ENCODE data around the gene TTC12. TPM values are rescaled to one million over a fixed set of nuclear protein-coding genes. Genes with fewer than 3 reads are reported as not detected.

TTC12 gene, protein sequence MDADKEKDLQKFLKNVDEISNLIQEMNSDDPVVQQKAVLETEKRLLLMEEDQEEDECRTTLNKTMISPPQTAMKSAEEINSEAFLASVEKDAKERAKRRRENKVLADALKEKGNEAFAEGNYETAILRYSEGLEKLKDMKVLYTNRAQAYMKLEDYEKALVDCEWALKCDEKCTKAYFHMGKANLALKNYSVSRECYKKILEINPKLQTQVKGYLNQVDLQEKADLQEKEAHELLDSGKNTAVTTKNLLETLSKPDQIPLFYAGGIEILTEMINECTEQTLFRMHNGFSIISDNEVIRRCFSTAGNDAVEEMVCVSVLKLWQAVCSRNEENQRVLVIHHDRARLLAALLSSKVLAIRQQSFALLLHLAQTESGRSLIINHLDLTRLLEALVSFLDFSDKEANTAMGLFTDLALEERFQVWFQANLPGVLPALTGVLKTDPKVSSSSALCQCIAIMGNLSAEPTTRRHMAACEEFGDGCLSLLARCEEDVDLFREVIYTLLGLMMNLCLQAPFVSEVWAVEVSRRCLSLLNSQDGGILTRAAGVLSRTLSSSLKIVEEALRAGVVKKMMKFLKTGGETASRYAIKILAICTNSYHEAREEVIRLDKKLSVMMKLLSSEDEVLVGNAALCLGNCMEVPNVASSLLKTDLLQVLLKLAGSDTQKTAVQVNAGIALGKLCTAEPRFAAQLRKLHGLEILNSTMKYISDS
- polyA plus RNA-seq (ENCODE audit: insufficient read length in 3 of 3): 10 to 100 TPM; 36.9 to 53.5 (median 44.1) TPM

DNA sequence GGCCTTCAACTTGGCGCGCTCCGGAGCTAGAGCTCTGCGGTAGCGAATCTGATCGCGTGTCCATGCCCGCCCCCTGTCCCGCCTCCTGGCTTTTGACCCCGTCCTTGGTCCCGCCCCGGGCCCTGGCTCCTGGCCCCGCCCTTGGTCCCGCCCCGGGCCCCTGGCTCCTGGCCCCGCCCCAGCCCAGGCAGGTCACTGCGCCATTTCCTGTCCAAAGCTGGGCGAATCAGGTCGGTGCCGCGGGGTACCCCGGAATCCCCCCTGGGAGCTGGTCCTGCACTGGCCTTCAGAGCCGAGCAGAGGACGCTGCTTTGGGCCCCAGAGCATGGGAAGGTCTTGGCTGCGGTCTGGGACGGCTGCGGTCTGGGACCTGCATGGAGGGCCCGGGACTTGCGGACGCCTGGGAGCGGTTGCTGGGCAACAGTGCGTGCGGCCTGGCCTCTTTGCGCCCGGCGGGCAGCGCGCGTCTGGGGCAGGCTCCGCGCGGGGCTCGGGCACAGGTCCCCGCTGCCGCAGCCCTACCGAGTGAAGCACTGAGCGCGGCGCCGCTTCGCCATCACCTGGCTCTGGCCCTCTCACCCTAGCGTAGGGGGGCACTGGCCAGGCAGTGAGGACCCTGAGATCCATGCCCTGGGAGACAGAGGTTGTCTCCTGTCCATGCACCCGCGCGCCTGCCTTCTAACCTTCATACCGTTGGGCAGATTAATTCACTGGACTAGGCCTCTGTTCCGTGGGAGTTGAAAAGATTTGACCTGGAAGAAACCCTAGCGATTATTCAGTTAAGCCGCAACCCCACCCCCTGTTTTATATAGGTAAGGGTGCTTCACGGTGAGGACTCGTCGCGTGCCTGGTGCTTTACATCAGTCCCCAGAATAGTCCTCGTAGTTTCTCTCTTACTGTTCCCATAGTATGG lies at the start of gene TTC12:
Gene TTC12, plus strand, starts transcription at position 195 of the 913 bp plus-strand sequence. CDS start 1,675 bp downstream, outside the sequence.
- DNase-seq (ENCODE audit: low read depth in 3 of 3, low spot score in 2 of 3): peak; percentile 74 to 87 (median 85)

DNA sequence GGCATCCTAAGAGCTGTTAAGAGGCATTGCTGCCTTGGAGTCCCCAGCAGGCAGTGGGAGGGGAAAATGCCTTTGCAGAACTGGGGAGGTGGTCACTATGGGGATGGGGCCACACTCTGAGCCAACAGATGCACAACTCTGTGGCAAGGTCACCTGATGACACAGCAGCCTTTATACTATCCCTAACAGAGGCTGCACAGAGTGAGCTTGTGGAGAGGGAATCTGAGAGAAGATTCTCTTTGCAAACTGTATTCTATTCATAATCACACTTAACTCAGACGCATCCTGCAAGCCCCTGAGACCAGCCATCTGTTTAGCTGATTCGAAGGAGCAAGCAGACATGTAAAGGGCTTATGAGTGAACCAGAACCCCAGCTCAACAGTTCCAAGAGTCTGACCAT lies 49.0 kb upstream of the TTC12 start:
- DNase-seq (ENCODE audit: low read depth in 3 of 3, low spot score in 2 of 3): no peak

GRCh38 chr11:113267493-113267892 lies 46.9 kb upstream of the TTC12 start:
- DNase-seq (ENCODE audit: low read depth in 3 of 3, low spot score in 2 of 3): no peak

DNA sequence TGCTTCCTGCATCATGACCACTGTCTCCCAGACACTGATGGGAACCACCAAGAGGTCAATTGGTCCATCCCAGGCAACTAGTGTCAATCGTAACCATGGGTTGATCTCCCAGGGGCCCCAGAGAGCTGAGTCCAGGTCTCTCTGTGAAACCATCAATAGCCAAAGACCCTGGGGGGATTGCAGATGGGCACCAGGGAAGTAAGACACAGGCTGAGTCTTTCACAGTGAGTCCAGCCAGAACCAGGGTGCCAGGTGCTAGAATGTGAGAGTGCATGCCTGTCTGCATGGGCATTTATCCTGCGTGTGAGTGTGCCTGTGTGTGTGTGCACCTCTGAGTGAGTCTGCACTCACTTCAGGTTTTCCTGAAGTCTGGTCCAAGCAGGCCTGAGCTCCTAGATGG lies 45.3 kb upstream of the TTC12 start:
- no peak for DNase-seq (ENCODE audit: low read depth in 3 of 3, low spot score in 2 of 3)

DNA sequence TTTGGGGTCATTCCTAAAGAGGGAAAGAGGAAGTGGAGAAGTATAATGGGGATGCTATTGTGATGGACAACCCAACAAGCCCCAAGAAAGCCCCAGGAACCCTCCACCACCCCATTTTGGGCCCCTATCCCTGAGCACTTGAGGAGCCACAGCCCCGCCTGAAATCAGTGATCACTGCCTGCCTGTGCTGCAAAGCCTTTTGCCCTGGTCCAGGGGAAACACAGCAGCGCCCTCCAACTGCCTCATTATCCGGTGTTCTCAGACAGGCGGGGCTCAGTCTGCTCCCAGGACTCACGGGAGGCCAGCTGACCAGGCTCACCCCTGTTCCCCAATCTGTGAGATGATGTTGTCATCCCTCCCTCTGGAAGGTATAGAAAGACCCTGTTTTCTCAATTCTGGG lies 44.7 kb upstream of the TTC12 start:
- DNase-seq (ENCODE audit: low read depth in 3 of 3, low spot score in 2 of 3): no peak

DNA sequence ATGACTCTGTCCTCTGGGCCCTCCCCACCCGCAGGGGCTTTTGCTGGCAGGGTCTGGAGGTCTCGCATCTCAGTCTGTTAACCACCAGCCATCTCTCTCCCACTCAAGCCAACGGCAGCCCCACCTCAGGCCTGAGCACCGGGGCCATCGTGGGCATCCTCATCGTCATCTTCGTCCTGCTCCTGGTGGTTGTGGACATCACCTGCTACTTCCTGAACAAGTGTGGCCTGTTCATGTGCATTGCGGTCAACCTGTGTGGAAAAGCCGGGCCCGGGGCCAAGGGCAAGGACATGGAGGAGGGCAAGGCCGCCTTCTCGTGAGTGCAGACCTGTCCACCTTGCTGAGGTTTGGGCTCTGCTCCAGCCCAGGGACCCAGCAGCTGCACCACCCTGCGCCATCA lies 44.3 kb upstream of the TTC12 start:
- no peak for DNase-seq (ENCODE audit: low read depth in 3 of 3, low spot score in 2 of 3)

GRCh38 chr11:113271551-113272245 lies 42.7 kb upstream of the TTC12 start:
- DNase-seq (ENCODE audit: low read depth in 3 of 3, low spot score in 2 of 3): no peak

DNA sequence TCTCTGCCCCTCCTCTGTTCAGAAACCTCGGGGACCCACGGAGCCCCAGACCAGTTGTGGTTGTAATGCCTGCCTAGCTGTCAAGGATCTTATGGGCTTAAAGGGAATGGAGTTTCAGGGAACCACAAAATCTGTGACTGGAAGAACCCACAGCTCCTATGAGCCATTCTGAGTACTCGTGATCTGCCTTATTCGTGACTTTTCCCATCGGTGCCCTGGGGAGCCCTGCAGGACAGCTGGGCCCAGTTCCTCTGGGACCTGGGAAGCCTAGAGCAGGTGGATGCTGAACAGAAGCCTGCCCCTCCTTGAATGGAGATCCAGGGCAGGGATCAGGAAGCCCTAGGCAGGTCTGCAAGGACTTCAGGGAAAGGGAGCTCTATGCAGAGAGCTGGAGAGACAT lies 42.1 kb upstream of the TTC12 start:
- DNase-seq (ENCODE audit: low read depth in 3 of 3, low spot score in 2 of 3): no peak

- no peak for DNase-seq (ENCODE audit: low read depth in 3 of 3, low spot score in 2 of 3)
These were observed 41.3 kb upstream of the TTC12 start for GRCh38 chr11:113272927-113273615.

- no peak for DNase-seq (ENCODE audit: low read depth in 3 of 3, low spot score in 2 of 3)
These were observed 40.7 kb upstream of the TTC12 start for GRCh38 chr11:113273720-113274119.

- no peak for DNase-seq (ENCODE audit: low read depth in 3 of 3, low spot score in 2 of 3)
These were observed 39.4 kb upstream of the TTC12 start for GRCh38 chr11:113274713-113275582.

DNA sequence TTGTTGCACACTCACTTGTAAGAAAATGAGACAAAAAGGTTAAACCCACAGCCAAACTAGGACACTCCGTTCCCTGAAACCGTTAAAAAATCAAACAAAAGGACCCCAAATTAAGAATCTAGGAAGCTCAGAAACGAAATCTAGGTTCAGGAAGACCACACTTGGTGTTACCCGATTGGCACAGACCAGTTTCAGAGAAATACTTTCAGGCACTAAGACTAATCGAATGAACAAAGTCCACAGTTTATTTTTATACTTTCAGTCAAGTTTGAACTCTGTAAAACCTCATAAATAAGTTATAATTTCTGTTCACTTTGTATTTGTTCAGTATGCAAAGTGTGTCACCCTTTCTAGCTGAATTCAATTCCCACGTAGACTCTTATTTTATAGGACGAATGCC lies 38.8 kb upstream of the TTC12 start:
- DNase-seq (ENCODE audit: low read depth in 3 of 3, low spot score in 2 of 3): no peak

GRCh38 chr11:113276466-113276865 lies 37.9 kb upstream of the TTC12 start:
- no peak for DNase-seq (ENCODE audit: low read depth in 3 of 3, low spot score in 2 of 3)

GRCh38 chr11:113277907-113278306 lies 36.5 kb upstream of the TTC12 start:
- no peak for DNase-seq (ENCODE audit: low read depth in 3 of 3, low spot score in 2 of 3)

DNA sequence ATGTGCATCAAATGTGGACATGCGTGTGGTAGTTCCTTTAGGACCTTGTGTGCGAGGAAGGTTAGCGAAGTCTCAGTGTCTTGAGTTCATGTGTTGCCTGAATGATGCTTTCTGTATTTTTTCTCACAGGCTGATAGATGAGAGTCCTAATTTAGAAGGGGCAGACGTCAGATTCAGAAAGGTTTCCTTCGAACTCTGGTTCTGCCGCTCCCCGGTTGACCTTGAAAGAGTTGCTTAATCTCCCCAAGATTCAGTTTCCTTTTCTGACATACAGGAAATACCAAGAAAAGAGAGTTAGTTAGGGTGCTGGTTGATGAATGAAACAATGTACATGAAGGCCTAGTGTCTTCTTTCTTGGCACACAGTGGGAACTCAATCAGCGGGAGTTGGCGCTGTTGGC lies 35.9 kb upstream of the TTC12 start:
- no peak for DNase-seq (ENCODE audit: low read depth in 3 of 3, low spot score in 2 of 3)

DNA sequence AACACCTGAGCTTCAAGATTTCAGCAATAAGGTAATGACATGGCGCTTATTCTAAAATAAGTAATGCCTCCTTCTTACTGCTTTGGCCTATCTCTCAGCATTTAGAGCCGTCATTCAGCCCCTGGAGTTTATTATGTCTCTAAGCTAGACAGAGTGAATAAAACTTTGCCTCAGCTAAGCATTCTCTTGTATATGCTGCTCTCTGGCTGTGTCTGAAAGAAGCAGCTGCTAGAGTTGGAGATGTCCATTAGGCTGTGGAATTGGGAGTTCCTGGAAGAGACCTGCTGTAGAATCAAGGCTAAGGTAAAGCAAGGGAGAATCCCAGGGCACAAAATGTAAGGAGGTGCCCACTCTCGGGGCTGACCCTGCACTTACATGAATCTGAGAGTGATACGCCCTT lies 35.5 kb upstream of the TTC12 start:
- no peak for DNase-seq (ENCODE audit: low read depth in 3 of 3, low spot score in 2 of 3)

GRCh38 chr11:113279591-113279990 lies 34.8 kb upstream of the TTC12 start:
- DNase-seq (ENCODE audit: low read depth in 3 of 3, low spot score in 2 of 3): no peak

DNA sequence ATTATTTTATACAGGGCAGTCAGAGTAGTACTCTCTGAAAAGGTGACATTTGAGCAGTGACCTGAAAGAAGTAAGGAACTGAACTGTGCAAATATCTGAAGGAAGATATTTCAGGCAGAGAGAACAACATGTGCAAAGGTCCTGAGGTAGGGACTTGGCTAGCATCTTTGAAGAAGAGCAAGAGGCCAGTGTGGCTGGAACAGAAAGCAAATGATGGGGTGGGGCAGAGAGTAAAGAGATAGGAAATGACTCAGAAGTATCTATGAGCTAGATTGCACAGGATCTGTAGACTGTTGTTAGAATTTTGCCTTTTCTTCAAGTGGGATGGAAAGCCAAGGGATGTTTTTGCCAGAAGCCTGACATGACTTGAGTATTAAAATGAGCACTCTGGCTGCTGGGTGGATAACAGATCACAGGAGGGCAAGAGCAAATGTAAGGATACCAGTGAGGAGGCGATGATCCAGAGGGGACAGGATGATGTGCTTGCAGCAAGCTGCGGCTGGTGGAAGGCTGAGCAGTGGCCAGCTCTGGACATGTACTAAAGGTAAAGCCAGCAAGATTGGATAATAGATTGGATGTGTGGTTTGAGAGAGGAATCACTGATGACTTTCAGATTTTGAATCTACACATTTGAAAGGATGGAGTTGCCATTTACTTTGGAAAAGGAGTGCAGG lies 33.2 kb upstream of the TTC12 start:
- no peak for DNase-seq (ENCODE audit: low read depth in 3 of 3, low spot score in 2 of 3)
